PC-3 (cell line): ENCODE results near the gene TMEM18. TPM values are rescaled to one million over a fixed set of nuclear protein-coding genes. Genes with fewer than 3 reads are reported as not detected.

ENCODE experiments used
- ATAC-seq: fragments of 200-7000 bp; cut with Tn5 transposase; 2 replicates; pipeline ENCODE4 v1.9.1; 2020; ENCODE audit warnings: mild to moderate bottlenecking, moderate library complexity
- BruUV-seq: library from RNA; stranded (reverse); fragments of 400-500 nt; replicated peaks from 2 replicates; lab custom pipeline; 2021; lab: Mats Ljungman, UMichigan
- CTCF ChIA-PET: fragments of 300-600 bp; sonication (Branson Sonifier 250); formaldehyde crosslinking; loops from one replicate; lab custom pipeline; 2022; ENCODE audit warnings: antibody characterized with exemption; lab: Charles Lee
- POLR2A ChIA-PET: fragments of 300-600 bp; sonication (Branson Sonifier 250); formaldehyde crosslinking; loops from one replicate; lab custom pipeline; 2022; ENCODE audit warnings: antibody characterized with exemption; ENCODE audit not compliant: unreplicated experiment; lab: Charles Lee
- DNase-seq: peaks from one replicate; pipeline ENCODE4 v3.0.0-alpha.2; 2015
- H2AFZ ChIP-seq: fragments of 300-600 bp; sonication (generic); 2 replicates; pipeline ENCODE4 v1.6.0; 2016; ENCODE audit warnings: antibody characterized with exemption, low read length
- H3F3A ChIP-seq: fragments of 300-600 bp; sonication (generic); one replicate; pipeline ENCODE4 v1.6.0; 2017; ENCODE audit warnings: antibody characterized with exemption, low read length, control low read depth, mild to moderate bottlenecking; ENCODE audit not compliant: unreplicated experiment
- H3K27ac ChIP-seq: fragments of 300-600 bp; sonication (generic); 2 replicates; pipeline ENCODE4 v1.5.1; 2016; ENCODE audit warnings: mild to moderate bottlenecking, low read length
- H3K27me3 ChIP-seq: fragments of 300-600 bp; sonication (generic); 2 replicates; pipeline ENCODE4 v1.6.1; 2016; ENCODE audit warnings: low read length, mixed read lengths
- H3K36me3 ChIP-seq: fragments of 300-600 bp; sonication (generic); 2 replicates; pipeline ENCODE4 v1.6.1; 2016; ENCODE audit warnings: low read depth, mixed run types, low read length, mixed read lengths
- H3K4me1 ChIP-seq: fragments of 300-600 bp; sonication (generic); 2 replicates; pipeline ENCODE4 v1.5.1; 2016; ENCODE audit warnings: low read length; ENCODE audit not compliant: insufficient read depth
- H3K4me2 ChIP-seq: fragments of 300-600 bp; sonication (generic); 2 replicates; pipeline ENCODE4 v1.6.0; 2016; ENCODE audit warnings: low read length
- H3K4me3 ChIP-seq: fragments of 300-600 bp; sonication (generic); 2 replicates; pipeline ENCODE4 v1.5.1; 2016; ENCODE audit warnings: mild to moderate bottlenecking, low read length, mixed read lengths
- H3K79me2 ChIP-seq: fragments of 300-600 bp; sonication (generic); 2 replicates; pipeline ENCODE4 v1.6.1; 2017; ENCODE audit warnings: low read length, mixed read lengths
- H3K9ac ChIP-seq: fragments of 300-600 bp; sonication (generic); 2 replicates; pipeline ENCODE4 v1.6.0; 2016; ENCODE audit warnings: mild to moderate bottlenecking, low read length
- H3K9me2 ChIP-seq: fragments of 300-600 bp; sonication (generic); replicated peaks from 2 replicates; pipeline ENCODE4 v1.6.1; 2016; ENCODE audit warnings: mixed run types, low read length, mixed read lengths
- H3K9me3 ChIP-seq: fragments of 300-600 bp; sonication (generic); 2 replicates; pipeline ENCODE4 v1.6.1; 2016; ENCODE audit warnings: low read length, mixed read lengths
- H4K20me1 ChIP-seq: fragments of 300-600 bp; sonication (generic); 2 replicates; pipeline ENCODE4 v1.6.1; 2016; ENCODE audit warnings: low read length, mixed read lengths
- CTCF ChIP-seq: fragments of 300-600 bp; sonication (generic); conservative IDR thresholded peaks from 2 replicates; pipeline ENCODE4 v1.5.1; 2017; ENCODE audit warnings: antibody characterized with exemption, low read depth, mild to moderate bottlenecking, low read length
- EZH2 ChIP-seq: fragments of 300-600 bp; sonication (generic); IDR thresholded peaks from one replicate; pipeline ENCODE4 v1.6.1; 2017; ENCODE audit warnings: antibody characterized with exemption, mild to moderate bottlenecking, low read length; ENCODE audit not compliant: unreplicated experiment
- EZH2phosphoT487 ChIP-seq: fragments of 300-600 bp; sonication (generic); IDR thresholded peaks from 2 replicates; pipeline ENCODE4 v1.6.1; 2018; ENCODE audit warnings: mild to moderate bottlenecking, antibody characterized with exemption, low read length, borderline replicate concordance
- intact Hi-C: fragments of 100-400 bp; cut with micrococcal nuclease; formaldehyde crosslinking; loops from 2 replicates; pipeline ENCODE4 v1.9.0; 2023
- total RNA-seq: library from RNA; depleted of rRNA; stranded (reverse); fragments of >200 nt; gene quantifications from 2 replicates; pipeline ENCODE4 v1.2.3, GENCODE V29; 2014

Gene TMEM18
- total RNA-seq, 1 experiment from 2014 or later, result 25.5 TPM

DNA sequence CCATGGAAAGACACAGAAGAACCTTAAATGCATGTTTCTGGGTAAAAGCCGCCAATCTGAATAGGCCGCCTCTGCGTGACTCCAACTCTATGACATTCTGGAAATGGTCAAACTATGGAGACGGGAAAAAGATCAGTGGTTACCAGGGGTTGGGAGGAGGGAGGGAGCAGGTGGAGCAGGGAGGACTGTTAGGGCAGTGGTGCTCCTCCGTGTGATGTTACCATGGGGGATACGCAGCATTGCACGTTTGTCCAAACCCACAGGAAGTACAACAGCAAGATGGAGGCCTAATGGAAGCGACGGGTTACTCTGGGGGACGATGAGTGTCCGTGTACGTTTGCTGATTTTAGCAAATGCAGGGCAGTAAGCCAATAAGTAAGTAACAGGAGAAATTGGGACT lies 17.2 kb downstream of the TMEM18 start:
- Histone ChIP-seq H3K79me2 (no peaks in the 10 kb centered on the region), H3K27me3 (0 out of 2 replicates have a peak, but pooled peaks cover 5% of the 10 kb centered on the region), H3K4me3 (no peak overlapping the region), H2AFZ (no peak overlapping the region), H3K9me2 (no peaks in the 10 kb centered on the region), H3K9ac (no peak overlapping the region), H3F3A (no peaks in the 10 kb centered on the region), H3K4me1 (no peaks in the 10 kb centered on the region), H3K9me3 (no peaks in the 10 kb centered on the region), H4K20me1 (no peaks in the 10 kb centered on the region), H3K4me2 (no peak overlapping the region), H3K27ac (no peak overlapping the region), H3K36me3 (no peaks in the 10 kb centered on the region)
- ATAC-seq (no peak), DNase-seq (no peak)
- ChIA-PET CTCF (no interaction called here), POLR2A (no interaction called here)
- BruUV-seq, result no TSS peak
- intact Hi-C loops, result no loop called here
- no peak for TF ChIP-seq EZH2
- no peak for TF ChIP-seq CTCF
- no peak for TF ChIP-seq EZH2phosphoT487

GRCh38 chr2:658426-658825 lies 18.8 kb downstream of the TMEM18 start:
- intact Hi-C loops, result no loop called here
- BruUV-seq, result no TSS peak
- TF ChIP-seq CTCF (no peak), EZH2phosphoT487 (no peak), EZH2 (no peak)
- no peak for ATAC-seq
- H3K9me2 ChIP-seq, result no peaks in the 10 kb centered on the region
- no peaks in the 10 kb centered on the region for H3K4me1 ChIP-seq
- H3K79me2 ChIP-seq, result no peaks in the 10 kb centered on the region
- H2AFZ ChIP-seq, result no peak overlapping the region
- DNase-seq, result no peak
- no peak overlapping the region for H3K4me2 ChIP-seq
- CTCF ChIA-PET, result no interaction called here
- H3K27me3 ChIP-seq, result 0 out of 2 replicates have a peak, but pooled peaks cover 5% of the 10 kb centered on the region
- no peaks in the 10 kb centered on the region for H3F3A ChIP-seq
- no peak overlapping the region for H3K4me3 ChIP-seq
- H3K9ac ChIP-seq, result no peak overlapping the region
- no peaks in the 10 kb centered on the region for H3K36me3 ChIP-seq
- H3K9me3 ChIP-seq, result no peaks in the 10 kb centered on the region
- no peak overlapping the region for H3K27ac ChIP-seq
- no peaks in the 10 kb centered on the region for H4K20me1 ChIP-seq
- POLR2A ChIA-PET, result no interaction called here

DNA sequence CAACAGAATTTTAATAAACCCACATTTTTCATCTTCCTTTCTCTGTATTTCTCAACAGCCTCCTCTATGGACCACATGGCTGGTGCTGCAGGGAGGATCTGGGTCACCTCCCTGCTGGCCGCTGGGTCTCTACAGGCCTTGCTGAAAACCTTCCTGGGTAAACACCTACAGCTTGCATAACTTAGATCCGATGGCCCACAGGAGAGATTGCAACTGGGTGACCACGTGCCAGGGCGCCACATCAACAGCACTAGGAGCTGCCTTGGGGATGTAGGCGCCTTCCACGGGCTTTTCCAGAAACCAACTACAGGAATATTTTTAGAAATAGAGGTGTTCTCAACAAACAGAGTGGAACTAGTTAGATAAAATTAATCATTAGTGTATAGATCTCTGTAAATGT lies 19.4 kb downstream of the TMEM18 start:
- Histone ChIP-seq H3K4me3 (no peak overlapping the region), H4K20me1 (no peaks in the 10 kb centered on the region), H3K79me2 (no peaks in the 10 kb centered on the region), H2AFZ (no peak overlapping the region), H3K9ac (no peak overlapping the region), H3K27ac (no peak overlapping the region), H3F3A (no peaks in the 10 kb centered on the region), H3K9me2 (no peaks in the 10 kb centered on the region), H3K27me3 (0 out of 2 replicates have a peak, but pooled peaks cover 5% of the 10 kb centered on the region), H3K4me1 (no peaks in the 10 kb centered on the region), H3K36me3 (no peaks in the 10 kb centered on the region), H3K9me3 (no peaks in the 10 kb centered on the region), H3K4me2 (no peak overlapping the region)
- no peak for ATAC-seq
- CTCF ChIA-PET, result no interaction called here
- BruUV-seq, result no TSS peak
- intact Hi-C loops, result no loop called here
- DNase-seq, result no peak
- TF ChIP-seq CTCF (no peak), EZH2 (no peak), EZH2phosphoT487 (no peak)
- POLR2A ChIA-PET, result no interaction called here
